ENCODE data around the gene BCKDK. TPM values are rescaled to one million over a fixed set of nuclear protein-coding genes. Genes with fewer than 3 reads are reported as not detected.
A peak's percentile ranks its signal among the peaks of the same experiment; 100 is the strongest.

BCKDK gene
- total and polyA plus RNA-seq, 4 donors = 16.7 to 37.2 (median 30.3) TPM

DNA sequence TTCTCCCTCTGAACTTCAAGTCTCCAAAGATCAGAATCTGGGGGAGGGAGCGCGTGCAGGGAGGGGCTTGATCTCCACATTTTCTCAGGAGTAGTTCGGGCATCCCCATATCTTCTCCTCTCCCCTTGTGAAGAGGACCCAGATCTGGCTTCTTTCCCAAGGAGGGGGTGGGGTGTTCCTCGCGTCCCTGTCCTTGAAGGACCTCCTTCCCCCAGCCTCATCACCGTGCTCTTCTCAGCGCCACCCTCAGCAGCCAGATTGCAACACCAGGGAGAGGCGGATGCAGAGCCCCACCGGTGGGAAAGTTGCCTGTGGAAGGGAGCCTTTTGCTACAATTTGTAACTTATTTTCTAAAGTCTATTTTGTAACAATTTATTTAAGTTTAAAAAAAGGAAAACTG is 25.1 kb upstream of the BCKDK start:
- H3K27ac ChIP-seq (ENCODE audit: low read depth in 1 of 2, low read length in 2 of 2) = no peak overlapping the region
- no peak overlapping the region for H3K4me3 ChIP-seq (ENCODE audit: low read length in 2 of 2)
- 69 to 72% methylated on average over 9 of the region's 9 CpGs for WGBS, 2 donors
- H3K27me3 ChIP-seq (ENCODE audit: control insufficient read depth in 1 of 2, insufficient read depth in 2 of 2, low read length in 1 of 2) = no peaks in the 10 kb centered on the region
- no peaks in the 10 kb centered on the region for H3K4me1 ChIP-seq (ENCODE audit: control insufficient read depth in 1 of 2, insufficient read depth in 2 of 2, low read length in 2 of 2)
- H3K9me3 ChIP-seq (ENCODE audit: control insufficient read depth, low read length) = no peaks in the 10 kb centered on the region
- intact Hi-C loops (cut with DNase I) = no loop called here
- ATAC-seq (ENCODE audit: low FRiP score) = no peak
- H3K36me3 ChIP-seq (ENCODE audit: control insufficient read depth in 1 of 2, insufficient read depth in 2 of 2, low read length in 1 of 2) = peaks cover 0 to 3% of the 10 kb centered on the region in 2 donors
- no peak for DNase-seq

GRCh38 chr16:31083556-31083955 is 24.6 kb upstream of the BCKDK start:
- peaks cover 0 to 3% of the 10 kb centered on the region in 2 donors for H3K36me3 ChIP-seq (ENCODE audit: control insufficient read depth in 1 of 2, insufficient read depth in 2 of 2, low read length in 1 of 2)

GRCh38 chr16:31083981-31084380 is 24.2 kb upstream of the BCKDK start:
- ATAC-seq (ENCODE audit: low FRiP score) = no peak
- H3K36me3 ChIP-seq (ENCODE audit: control insufficient read depth in 1 of 2, insufficient read depth in 2 of 2, low read length in 1 of 2) = peaks cover 0 to 3% of the 10 kb centered on the region in 2 donors
- DNase-seq = peak in 1 of 2 donors; percentile 69
- WGBS, 2 donors = 65 to 69% methylated on average over 13 of the region's 13 CpGs
- H3K9me3 ChIP-seq (ENCODE audit: control insufficient read depth, low read length) = no peaks in the 10 kb centered on the region
- H3K27ac ChIP-seq (ENCODE audit: low read depth in 1 of 2, low read length in 2 of 2) = no peak overlapping the region
- no peaks in the 10 kb centered on the region for H3K27me3 ChIP-seq (ENCODE audit: control insufficient read depth in 1 of 2, insufficient read depth in 2 of 2, low read length in 1 of 2)
- no peaks in the 10 kb centered on the region for H3K4me1 ChIP-seq (ENCODE audit: control insufficient read depth in 1 of 2, insufficient read depth in 2 of 2, low read length in 2 of 2)
- H3K4me3 ChIP-seq (ENCODE audit: low read length in 2 of 2) = no peak overlapping the region
- intact Hi-C loops (cut with DNase I) = no loop called here

More at GRCh38 chr16:31083556-31083955, 24.6 kb upstream of the BCKDK start:
- ATAC-seq (ENCODE audit: low FRiP score) (no peak), DNase-seq (no peak)
- no peaks in the 10 kb centered on the region for H3K27me3 ChIP-seq (ENCODE audit: control insufficient read depth in 1 of 2, insufficient read depth in 2 of 2, low read length in 1 of 2)
- intact Hi-C loops (cut with DNase I) = no loop called here
- WGBS, 2 donors = 66 to 71% methylated on average over 5 of the region's 5 CpGs
- no peaks in the 10 kb centered on the region for H3K4me1 ChIP-seq (ENCODE audit: control insufficient read depth in 1 of 2, insufficient read depth in 2 of 2, low read length in 2 of 2)
- no peaks in the 10 kb centered on the region for H3K9me3 ChIP-seq (ENCODE audit: control insufficient read depth, low read length)
- no peak overlapping the region for H3K27ac ChIP-seq (ENCODE audit: low read depth in 1 of 2, low read length in 2 of 2)
- H3K4me3 ChIP-seq (ENCODE audit: low read length in 2 of 2) = no peak overlapping the region

DNA sequence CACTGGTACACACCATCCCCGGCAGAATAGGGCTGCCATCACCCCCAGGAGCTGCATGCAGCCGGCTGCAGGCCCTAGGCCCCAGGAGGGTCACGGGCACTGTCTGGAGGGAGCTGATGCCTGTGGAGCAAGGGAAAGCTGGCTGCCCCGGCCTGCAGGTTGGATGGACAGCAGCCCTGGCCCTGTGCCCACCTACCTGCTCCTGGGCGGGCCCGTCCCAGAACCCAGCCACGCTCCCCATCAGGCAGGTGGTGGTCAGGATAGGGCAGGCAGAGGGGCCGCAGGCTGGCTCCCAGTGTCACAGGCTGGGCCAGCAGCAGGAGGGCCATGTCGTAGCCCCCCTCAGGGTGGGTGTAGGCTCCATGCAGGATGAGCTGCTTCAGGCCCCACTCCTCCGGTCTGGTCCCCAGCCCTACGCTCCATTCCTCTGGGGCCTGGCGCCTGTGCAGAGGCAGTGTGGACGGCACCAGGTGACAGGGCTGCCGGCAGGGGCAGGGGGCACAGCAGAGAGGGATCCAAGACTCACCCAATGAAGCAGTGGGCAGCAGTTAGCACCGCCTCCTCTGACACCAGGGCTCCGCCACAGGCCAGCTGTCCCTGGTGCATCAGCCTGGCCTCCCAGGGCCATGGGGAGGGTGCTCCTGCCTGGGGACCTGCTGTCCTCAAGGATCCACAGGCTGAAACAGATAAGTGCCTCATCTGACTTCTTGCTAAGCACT is 23.4 kb upstream of the BCKDK start:
- H3K36me3 ChIP-seq (ENCODE audit: control insufficient read depth in 1 of 2, insufficient read depth in 2 of 2, low read length in 1 of 2) = peaks cover 0 to 3% of the 10 kb centered on the region in 2 donors
- intact Hi-C loops (cut with DNase I) = no loop called here
- 80 to 84% methylated on average over 14 to 16 of the region's 16 CpGs for WGBS, 2 donors
- H3K4me1 ChIP-seq (ENCODE audit: control insufficient read depth in 1 of 2, insufficient read depth in 2 of 2, low read length in 2 of 2) = no peaks in the 10 kb centered on the region
- H3K27ac ChIP-seq (ENCODE audit: low read depth in 1 of 2, low read length in 2 of 2) = no peak overlapping the region
- no peaks in the 10 kb centered on the region for H3K9me3 ChIP-seq (ENCODE audit: control insufficient read depth, low read length)
- ATAC-seq (ENCODE audit: low FRiP score) (no peak), DNase-seq (peak in 1 of 2 donors; percentile 76)
- H3K27me3 ChIP-seq (ENCODE audit: control insufficient read depth in 1 of 2, insufficient read depth in 2 of 2, low read length in 1 of 2) = no peaks in the 10 kb centered on the region
- H3K4me3 ChIP-seq (ENCODE audit: low read length in 2 of 2) = no peak overlapping the region

- no peak overlapping the region for H3K4me3 ChIP-seq (ENCODE audit: low read length in 2 of 2)
- intact Hi-C loops (cut with DNase I) = no loop called here
- H3K9me3 ChIP-seq (ENCODE audit: control insufficient read depth, low read length) = no peaks in the 10 kb centered on the region
- H3K4me1 ChIP-seq (ENCODE audit: control insufficient read depth in 1 of 2, insufficient read depth in 2 of 2, low read length in 2 of 2) = no peaks in the 10 kb centered on the region
- no peaks in the 10 kb centered on the region for H3K36me3 ChIP-seq (ENCODE audit: control insufficient read depth in 1 of 2, insufficient read depth in 2 of 2, low read length in 1 of 2)
- H3K27ac ChIP-seq (ENCODE audit: low read depth in 1 of 2, low read length in 2 of 2) = no peak overlapping the region
- no peaks in the 10 kb centered on the region for H3K27me3 ChIP-seq (ENCODE audit: control insufficient read depth in 1 of 2, insufficient read depth in 2 of 2, low read length in 1 of 2)
- DNase-seq = no peak
- WGBS, 2 donors = 72% methylated on average over 8 of the region's 8 CpGs
- ATAC-seq (ENCODE audit: low FRiP score) = no peak
Observed at GRCh38 chr16:31085411-31085810, 22.8 kb upstream of the BCKDK start.

DNA sequence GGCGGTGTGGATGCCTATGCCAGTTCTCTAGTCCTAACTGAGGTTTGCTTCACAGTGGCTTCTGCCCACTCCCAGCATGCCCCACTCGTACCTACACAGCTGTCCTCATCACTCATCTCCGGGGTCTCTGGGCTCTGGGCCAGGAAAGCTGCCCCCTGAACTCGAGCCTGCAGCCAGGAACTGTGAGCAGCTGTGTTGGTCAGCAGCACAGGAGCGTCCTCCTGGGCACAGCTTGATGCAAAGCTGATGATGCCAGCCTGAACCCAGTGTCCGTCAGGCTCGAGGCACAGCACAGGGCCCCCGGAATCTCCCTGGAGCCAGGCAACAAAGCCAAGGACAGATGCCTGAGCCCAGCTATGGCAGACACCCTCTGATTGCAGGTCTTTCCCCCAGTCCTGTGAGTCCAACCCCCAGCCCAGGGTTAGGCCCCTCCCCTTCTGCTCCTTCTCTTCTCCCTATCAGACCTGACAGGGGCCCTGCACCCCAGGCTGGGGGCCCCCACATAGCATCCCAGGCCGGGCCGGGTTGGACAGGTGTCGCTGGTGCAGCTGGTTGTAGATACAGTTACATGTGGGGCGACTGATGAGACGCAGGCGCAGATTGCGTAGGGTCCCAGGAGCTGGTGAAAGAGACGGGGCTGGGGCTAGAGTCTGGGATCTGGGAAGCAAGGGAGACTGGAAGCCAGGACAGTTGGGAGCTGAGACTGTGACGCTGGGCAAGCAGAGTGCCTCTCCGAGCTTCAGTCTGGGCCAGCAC is 22.1 kb upstream of the BCKDK start:
- ATAC-seq (ENCODE audit: low FRiP score) (no peak), DNase-seq (peak in 1 of 2 donors; percentile 73)
- Histone ChIP-seq H3K4me1 (ENCODE audit: control insufficient read depth in 1 of 2, insufficient read depth in 2 of 2, low read length in 2 of 2) (no peaks in the 10 kb centered on the region), H3K4me3 (ENCODE audit: low read length in 2 of 2) (no peak overlapping the region), H3K27ac (ENCODE audit: low read depth in 1 of 2, low read length in 2 of 2) (no peak overlapping the region), H3K27me3 (ENCODE audit: control insufficient read depth in 1 of 2, insufficient read depth in 2 of 2, low read length in 1 of 2) (no peaks in the 10 kb centered on the region), H3K36me3 (ENCODE audit: control insufficient read depth in 1 of 2, insufficient read depth in 2 of 2, low read length in 1 of 2) (no peaks in the 10 kb centered on the region), H3K9me3 (ENCODE audit: control insufficient read depth, low read length) (no peaks in the 10 kb centered on the region)
- intact Hi-C loops (cut with DNase I) = no loop called here
- WGBS, 2 donors = 78 to 83% methylated on average over 18 of the region's 18 CpGs

GRCh38 chr16:31086629-31086906 is 21.6 kb upstream of the BCKDK start:
- DNase-seq (no peak), ATAC-seq (ENCODE audit: low FRiP score) (no peak)
- Histone ChIP-seq H3K27ac (ENCODE audit: low read depth in 1 of 2, low read length in 2 of 2) (no peak overlapping the region), H3K4me3 (ENCODE audit: low read length in 2 of 2) (no peak overlapping the region), H3K27me3 (ENCODE audit: control insufficient read depth in 1 of 2, insufficient read depth in 2 of 2, low read length in 1 of 2) (no peaks in the 10 kb centered on the region), H3K9me3 (ENCODE audit: control insufficient read depth, low read length) (no peaks in the 10 kb centered on the region), H3K4me1 (ENCODE audit: control insufficient read depth in 1 of 2, insufficient read depth in 2 of 2, low read length in 2 of 2) (no peaks in the 10 kb centered on the region), H3K36me3 (ENCODE audit: control insufficient read depth in 1 of 2, insufficient read depth in 2 of 2, low read length in 1 of 2) (no peaks in the 10 kb centered on the region)
- 84 to 94% methylated on average over 6 of the region's 6 CpGs for WGBS, 2 donors
- intact Hi-C loops (cut with DNase I) = no loop called here

DNA sequence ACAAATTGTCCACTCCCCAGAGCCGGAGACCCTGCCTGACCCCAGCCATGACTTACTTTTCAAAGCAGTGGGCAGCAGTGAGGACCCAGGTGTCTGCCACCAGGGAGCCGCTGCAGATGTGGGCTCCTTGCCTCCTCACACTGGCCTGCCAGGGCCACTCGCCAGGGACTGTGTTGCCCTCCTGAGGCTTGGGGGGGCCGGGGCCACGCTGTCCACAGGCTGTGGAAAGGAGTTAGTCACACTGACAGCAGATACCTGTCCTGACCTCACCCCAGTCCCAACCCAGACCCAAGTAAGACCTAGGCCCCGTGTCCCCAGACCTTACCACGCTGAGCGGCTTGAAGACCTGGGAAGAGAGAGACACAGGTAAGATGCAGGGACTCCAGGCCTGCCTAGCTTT is 20.7 kb upstream of the BCKDK start:
- Histone ChIP-seq H3K36me3 (ENCODE audit: control insufficient read depth in 1 of 2, insufficient read depth in 2 of 2, low read length in 1 of 2) (no peaks in the 10 kb centered on the region), H3K9me3 (ENCODE audit: control insufficient read depth, low read length) (no peaks in the 10 kb centered on the region), H3K4me3 (ENCODE audit: low read length in 2 of 2) (no peak overlapping the region), H3K27me3 (ENCODE audit: control insufficient read depth in 1 of 2, insufficient read depth in 2 of 2, low read length in 1 of 2) (no peaks in the 10 kb centered on the region), H3K27ac (ENCODE audit: low read depth in 1 of 2, low read length in 2 of 2) (no peak overlapping the region), H3K4me1 (ENCODE audit: control insufficient read depth in 1 of 2, insufficient read depth in 2 of 2, low read length in 2 of 2) (no peaks in the 10 kb centered on the region)
- ATAC-seq (ENCODE audit: low FRiP score) = no peak
- WGBS, 2 donors = 84 to 87% methylated on average over 8 of the region's 8 CpGs
- intact Hi-C loops (cut with DNase I) = no loop called here
- no peak for DNase-seq

DNA sequence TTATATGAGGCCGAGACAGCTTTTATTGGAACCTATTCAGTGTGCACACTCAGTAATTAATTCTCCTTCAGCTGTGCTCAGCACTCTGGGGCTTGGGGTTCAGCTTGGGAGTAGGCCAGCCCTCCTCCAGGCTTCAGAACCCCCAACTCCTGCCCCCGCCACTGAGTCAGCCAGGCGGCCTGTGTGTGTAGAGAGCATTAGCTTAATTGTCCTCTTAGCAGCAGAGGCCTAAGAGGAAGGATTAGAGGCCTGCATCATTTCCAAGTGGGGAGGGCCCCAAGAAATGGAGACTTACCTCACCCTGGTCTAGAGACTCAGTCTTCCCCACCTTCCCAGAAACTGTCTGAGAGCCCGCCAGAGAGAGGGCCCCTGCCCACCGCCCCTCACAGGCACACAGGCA is 20.2 kb upstream of the BCKDK start:
- 69 to 74% methylated on average over 5 of the region's 5 CpGs for WGBS, 2 donors
- H3K27ac ChIP-seq (ENCODE audit: low read depth in 1 of 2, low read length in 2 of 2) = no peak overlapping the region
- DNase-seq (no peak), ATAC-seq (ENCODE audit: low FRiP score) (no peak)
- H3K9me3 ChIP-seq (ENCODE audit: control insufficient read depth, low read length) = no peaks in the 10 kb centered on the region
- no peaks in the 10 kb centered on the region for H3K36me3 ChIP-seq (ENCODE audit: control insufficient read depth in 1 of 2, insufficient read depth in 2 of 2, low read length in 1 of 2)
- intact Hi-C loops (cut with DNase I) = no loop called here
- no peaks in the 10 kb centered on the region for H3K27me3 ChIP-seq (ENCODE audit: control insufficient read depth in 1 of 2, insufficient read depth in 2 of 2, low read length in 1 of 2)
- no peak overlapping the region for H3K4me3 ChIP-seq (ENCODE audit: low read length in 2 of 2)
- H3K4me1 ChIP-seq (ENCODE audit: control insufficient read depth in 1 of 2, insufficient read depth in 2 of 2, low read length in 2 of 2) = no peaks in the 10 kb centered on the region

All from aorta (tissue), 5 donors.